ENCODE results near the gene VTI1A.

DNA sequence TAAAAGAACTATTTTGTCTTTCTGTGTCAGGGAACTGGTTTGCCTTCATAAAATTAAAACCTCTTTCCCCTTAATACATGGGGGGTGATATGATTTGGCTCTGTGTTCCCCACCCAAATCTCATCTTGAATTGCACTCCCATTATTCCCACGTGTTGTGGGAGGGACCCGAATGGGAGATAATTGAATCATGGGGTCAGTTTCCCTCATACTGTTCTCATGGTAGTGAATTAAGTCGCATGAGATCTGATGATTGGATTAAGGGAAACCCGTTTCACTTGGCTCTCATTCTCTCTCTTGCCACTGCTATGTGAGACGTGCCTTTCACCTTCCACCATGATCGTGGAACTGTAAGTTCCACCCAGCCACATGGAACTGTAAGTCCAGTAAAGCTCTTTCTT lies 142.1 kb downstream of the VTI1A start:
- TF ChIP-seq CTCF (IDR thresholded peaks at IDR 0.05) (no peak), POLR2A (IDR thresholded peaks at IDR 0.05) (no peak)
